ENCODE measurements around the gene NMT1. TPM values are rescaled to one million over a fixed set of nuclear protein-coding genes. Genes with fewer than 3 reads are reported as not detected.

Gene NMT1
- 31.4 TPM for total RNA-seq
- polyA plus RNA-seq: 50.1 TPM

GRCh38 chr17:45060797-45061605, at the start of gene NMT1:
Gene NMT1, plus strand, starts transcription at chr17:45061317. Its CDS starts 13 bp downstream, at chr17:45061330.
- Histone ChIP-seq H3K4me3 (ENCODE audit: low read depth, low read length) (peak within 1 kb of the TSS; percentile 52), H3K4me1 (ENCODE audit: insufficient read depth) (peaks cover 4% of the 10 kb centered on the region), H3K27ac (ENCODE audit: low read depth) (peak within 1 kb of the TSS; percentile 66), H3K36me3 (ENCODE audit: insufficient read depth) (no peaks in the 10 kb centered on the region)
- under 1% methylated on average over 50 of the region's 50 CpGs for WGBS
- peak; percentile 100 for DNase-seq (ENCODE audit: extremely low spot score)

GRCh38 chr17:45011767-45012166, 49.4 kb upstream of the NMT1 start:
- Histone ChIP-seq H3K4me1 (ENCODE audit: insufficient read depth) (no peaks in the 10 kb centered on the region), H3K4me3 (ENCODE audit: low read depth, low read length) (no peak overlapping the region), H3K36me3 (ENCODE audit: insufficient read depth) (no peaks in the 10 kb centered on the region), H3K27ac (ENCODE audit: low read depth) (no peak overlapping the region)
- WGBS: 94% methylated on average over 1 of the region's 1 CpG
- DNase-seq (ENCODE audit: extremely low spot score): no peak

GRCh38 chr17:45013021-45013997, 47.8 kb upstream of the NMT1 start:
- Histone ChIP-seq H3K4me1 (ENCODE audit: insufficient read depth) (no peaks in the 10 kb centered on the region), H3K4me3 (ENCODE audit: low read depth, low read length) (no peak overlapping the region), H3K27ac (ENCODE audit: low read depth) (no peak overlapping the region), H3K36me3 (ENCODE audit: insufficient read depth) (no peaks in the 10 kb centered on the region)
- no peak for DNase-seq (ENCODE audit: extremely low spot score)
- 45% methylated on average over 17 of the region's 17 CpGs for WGBS

GRCh38 chr17:45016237-45016636, 44.9 kb upstream of the NMT1 start:
- Histone ChIP-seq H3K27ac (ENCODE audit: low read depth) (no peak overlapping the region), H3K4me3 (ENCODE audit: low read depth, low read length) (no peak overlapping the region), H3K4me1 (ENCODE audit: insufficient read depth) (no peaks in the 10 kb centered on the region), H3K36me3 (ENCODE audit: insufficient read depth) (no peaks in the 10 kb centered on the region)
- WGBS: 71% methylated on average over 7 of the region's 7 CpGs
- no peak for DNase-seq (ENCODE audit: extremely low spot score)

GRCh38 chr17:45016823-45017222, 44.3 kb upstream of the NMT1 start:
- Histone ChIP-seq H3K4me1 (ENCODE audit: insufficient read depth) (no peaks in the 10 kb centered on the region), H3K4me3 (ENCODE audit: low read depth, low read length) (no peak overlapping the region), H3K27ac (ENCODE audit: low read depth) (no peak overlapping the region), H3K36me3 (ENCODE audit: insufficient read depth) (no peaks in the 10 kb centered on the region)
- WGBS: 83% methylated on average over 5 of the region's 5 CpGs
- DNase-seq (ENCODE audit: extremely low spot score): no peak

- Histone ChIP-seq H3K4me1 (ENCODE audit: insufficient read depth) (no peaks in the 10 kb centered on the region), H3K27ac (ENCODE audit: low read depth) (no peak overlapping the region), H3K4me3 (ENCODE audit: low read depth, low read length) (peak overlapping the region; percentile 45), H3K36me3 (ENCODE audit: insufficient read depth) (no peaks in the 10 kb centered on the region)
- no peak for DNase-seq (ENCODE audit: extremely low spot score)
- 29% methylated on average over 4 of the region's 4 CpGs for WGBS
Observed at GRCh38 chr17:45018514-45018847, 42.6 kb upstream of the NMT1 start.

- 3% methylated on average over 82 of the region's 82 CpGs for WGBS
- no peaks in the 10 kb centered on the region for H3K36me3 ChIP-seq (ENCODE audit: insufficient read depth)
- H3K27ac ChIP-seq (ENCODE audit: low read depth): no peak overlapping the region
Observed at GRCh38 chr17:45018848-45019711, 42.0 kb upstream of the NMT1 start.

GRCh38 chr17:45020354-45021138, 40.6 kb upstream of the NMT1 start:
- Histone ChIP-seq H3K4me3 (ENCODE audit: low read depth, low read length) (no peak overlapping the region), H3K27ac (ENCODE audit: low read depth) (no peak overlapping the region), H3K36me3 (ENCODE audit: insufficient read depth) (no peaks in the 10 kb centered on the region), H3K4me1 (ENCODE audit: insufficient read depth) (no peaks in the 10 kb centered on the region)
- WGBS: 44% methylated on average over 17 of the region's 17 CpGs
- DNase-seq (ENCODE audit: extremely low spot score): no peak

More at GRCh38 chr17:45018848-45019711, 42.0 kb upstream of the NMT1 start:
- peak overlapping the region; percentile 45 for H3K4me3 ChIP-seq (ENCODE audit: low read depth, low read length)
- no peak for DNase-seq (ENCODE audit: extremely low spot score)
- H3K4me1 ChIP-seq (ENCODE audit: insufficient read depth): no peaks in the 10 kb centered on the region

GRCh38 chr17:45021607-45022287, 39.4 kb upstream of the NMT1 start:
- H3K4me1 ChIP-seq (ENCODE audit: insufficient read depth): no peaks in the 10 kb centered on the region
- peak overlapping the region; percentile 79 for H3K27ac ChIP-seq (ENCODE audit: low read depth)
- 1% methylated on average over 57 of the region's 57 CpGs for WGBS

GRCh38 chr17:45022288-45022648, 38.8 kb upstream of the NMT1 start:
- Histone ChIP-seq H3K27ac (ENCODE audit: low read depth) (no peak overlapping the region), H3K36me3 (ENCODE audit: insufficient read depth) (peaks cover 3% of the 10 kb centered on the region), H3K4me3 (ENCODE audit: low read depth, low read length) (no peak overlapping the region), H3K4me1 (ENCODE audit: insufficient read depth) (no peaks in the 10 kb centered on the region)
- 55% methylated on average over 8 of the region's 8 CpGs for WGBS
- DNase-seq (ENCODE audit: extremely low spot score): no peak

More at GRCh38 chr17:45021607-45022287, 39.4 kb upstream of the NMT1 start:
- DNase-seq (ENCODE audit: extremely low spot score): no peak
- peak overlapping the region; percentile 10 for H3K4me3 ChIP-seq (ENCODE audit: low read depth, low read length)
- peaks cover 2% of the 10 kb centered on the region for H3K36me3 ChIP-seq (ENCODE audit: insufficient read depth)

- H3K27ac ChIP-seq (ENCODE audit: low read depth): no peak overlapping the region
Observed at GRCh38 chr17:45022655-45023339, 38.3 kb upstream of the NMT1 start.

GRCh38 chr17:45029096-45029495, 32.0 kb upstream of the NMT1 start:
- no peaks in the 10 kb centered on the region for H3K4me1 ChIP-seq (ENCODE audit: insufficient read depth)
- WGBS: 92% methylated on average over 7 of the region's 7 CpGs
- no peak for DNase-seq (ENCODE audit: extremely low spot score)
- H3K27ac ChIP-seq (ENCODE audit: low read depth): no peak overlapping the region
- H3K4me3 ChIP-seq (ENCODE audit: low read depth, low read length): no peak overlapping the region
- peaks cover 3% of the 10 kb centered on the region for H3K36me3 ChIP-seq (ENCODE audit: insufficient read depth)

More at GRCh38 chr17:45022655-45023339, 38.3 kb upstream of the NMT1 start:
- no peak for DNase-seq (ENCODE audit: extremely low spot score)
- 81% methylated on average over 13 of the region's 13 CpGs for WGBS
- peaks cover 3% of the 10 kb centered on the region for H3K36me3 ChIP-seq (ENCODE audit: insufficient read depth)
- no peaks in the 10 kb centered on the region for H3K4me1 ChIP-seq (ENCODE audit: insufficient read depth)
- H3K4me3 ChIP-seq (ENCODE audit: low read depth, low read length): no peak overlapping the region
